Measurements from ENCODE around the gene MAP9. TPM values are rescaled to one million over a fixed set of nuclear protein-coding genes. Genes with fewer than 3 reads are reported as not detected.

The MAP9 gene
- total and polyA plus RNA-seq, 4 donors, result 0.14 to 2.0 (median 0.77) TPM

DNA sequence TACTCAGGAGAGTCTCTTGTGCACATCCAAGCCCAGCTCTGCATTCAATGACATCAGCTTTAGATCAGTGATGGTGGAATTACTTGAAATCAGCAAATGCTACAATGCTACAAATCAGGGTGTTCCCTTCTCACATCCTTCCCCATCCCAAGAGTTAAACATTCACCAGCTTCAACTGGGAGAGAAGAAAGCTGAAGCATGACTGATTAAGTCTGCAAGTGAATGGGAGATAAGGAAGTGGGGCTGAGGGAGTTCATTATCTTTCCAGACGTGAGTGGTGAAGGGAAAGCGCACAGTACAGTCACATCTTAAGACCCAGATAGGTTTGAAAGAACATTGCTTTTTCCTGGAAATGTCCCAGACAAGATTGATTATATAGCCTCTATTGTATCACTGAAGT lies 26.2 kb upstream of the MAP9 start (continued):
- TF ChIP-seq, protein P1, sequence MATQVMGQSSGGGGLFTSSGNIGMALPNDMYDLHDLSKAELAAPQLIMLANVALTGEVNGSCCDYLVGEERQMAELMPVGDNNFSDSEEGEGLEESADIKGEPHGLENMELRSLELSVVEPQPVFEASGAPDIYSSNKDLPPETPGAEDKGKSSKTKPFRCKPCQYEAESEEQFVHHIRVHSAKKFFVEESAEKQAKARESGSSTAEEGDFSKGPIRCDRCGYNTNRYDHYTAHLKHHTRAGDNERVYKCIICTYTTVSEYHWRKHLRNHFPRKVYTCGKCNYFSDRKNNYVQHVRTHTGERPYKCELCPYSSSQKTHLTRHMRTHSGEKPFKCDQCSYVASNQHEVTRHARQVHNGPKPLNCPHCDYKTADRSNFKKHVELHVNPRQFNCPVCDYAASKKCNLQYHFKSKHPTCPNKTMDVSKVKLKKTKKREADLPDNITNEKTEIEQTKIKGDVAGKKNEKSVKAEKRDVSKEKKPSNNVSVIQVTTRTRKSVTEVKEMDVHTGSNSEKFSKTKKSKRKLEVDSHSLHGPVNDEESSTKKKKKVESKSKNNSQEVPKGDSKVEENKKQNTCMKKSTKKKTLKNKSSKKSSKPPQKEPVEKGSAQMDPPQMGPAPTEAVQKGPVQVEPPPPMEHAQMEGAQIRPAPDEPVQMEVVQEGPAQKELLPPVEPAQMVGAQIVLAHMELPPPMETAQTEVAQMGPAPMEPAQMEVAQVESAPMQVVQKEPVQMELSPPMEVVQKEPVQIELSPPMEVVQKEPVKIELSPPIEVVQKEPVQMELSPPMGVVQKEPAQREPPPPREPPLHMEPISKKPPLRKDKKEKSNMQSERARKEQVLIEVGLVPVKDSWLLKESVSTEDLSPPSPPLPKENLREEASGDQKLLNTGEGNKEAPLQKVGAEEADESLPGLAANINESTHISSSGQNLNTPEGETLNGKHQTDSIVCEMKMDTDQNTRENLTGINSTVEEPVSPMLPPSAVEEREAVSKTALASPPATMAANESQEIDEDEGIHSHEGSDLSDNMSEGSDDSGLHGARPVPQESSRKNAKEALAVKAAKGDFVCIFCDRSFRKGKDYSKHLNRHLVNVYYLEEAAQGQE (IDR thresholded peaks at IDR 0.05), result no peak
- TF ChIP-seq HNF4A (conservative IDR thresholded peaks at IDR 0.05) (no peak), NR2F2 (IDR thresholded peaks at IDR 0.05) (no peak), RAD21 (IDR thresholded peaks at IDR 0.05) (no peak), YY1 (IDR thresholded peaks at IDR 0.05) (no peak)
- TF ChIP-seq, protein P2, sequence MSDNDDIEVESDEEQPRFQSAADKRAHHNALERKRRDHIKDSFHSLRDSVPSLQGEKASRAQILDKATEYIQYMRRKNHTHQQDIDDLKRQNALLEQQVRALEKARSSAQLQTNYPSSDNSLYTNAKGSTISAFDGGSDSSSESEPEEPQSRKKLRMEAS (IDR thresholded peaks at IDR 0.05), result no peak

GRCh38 chr4:155400893-155401292 lies 24.1 kb upstream of the MAP9 start:
- H3K27ac ChIP-seq (ENCODE audit: low read depth in 1 of 2, low read length in 2 of 2), result no peak overlapping the region
- H3K36me3 ChIP-seq (ENCODE audit: control insufficient read depth in 4 of 4, insufficient read depth in 3 of 4, low read depth in 1 of 4, low read length in 3 of 4), result no peaks in the 10 kb centered on the region
- H3K4me1 ChIP-seq (ENCODE audit: control insufficient read depth in 4 of 4, insufficient read depth in 4 of 4, low read length in 3 of 4), result no peaks in the 10 kb centered on the region
- no peak for DNase-seq (ENCODE audit: low spot score)
- TF ChIP-seq ZBTB33 (IDR thresholded peaks at IDR 0.05) (no peak), ATF3 (IDR thresholded peaks at IDR 0.05) (no peak), FOXA2 (IDR thresholded peaks at IDR 0.05) (no peak), SP1 (IDR thresholded peaks at IDR 0.05) (no peak), HNF4G (IDR thresholded peaks at IDR 0.05) (no peak), HNF4A (conservative IDR thresholded peaks at IDR 0.05) (no peak), RXRA (IDR thresholded peaks at IDR 0.05) (no peak), GABPA (IDR thresholded peaks at IDR 0.05 in 1 of 2, conservative IDR thresholded peaks at IDR 0.05 in 1 of 2) (no peak), FOXA1 (IDR thresholded peaks at IDR 0.05) (no peak), RAD21 (IDR thresholded peaks at IDR 0.05) (no peak), CTCF (IDR thresholded peaks at IDR 0.05; ENCODE audit: low read depth, low read length, missing input control) (no peak), EGR1 (IDR thresholded peaks at IDR 0.05; ENCODE audit: low read depth in 2 of 2) (no peak)
- TF ChIP-seq, protein P1 (IDR thresholded peaks at IDR 0.05), result no peak
- H3K9ac ChIP-seq (ENCODE audit: low read depth in 1 of 2, low read length in 2 of 2), result no peak overlapping the region
- no peaks in the 10 kb centered on the region for H3K27me3 ChIP-seq (ENCODE audit: control insufficient read depth in 4 of 4, insufficient read depth in 4 of 4, low read length in 3 of 4)
- H3K4me3 ChIP-seq (ENCODE audit: low read depth in 1 of 3, low read length in 3 of 3), result no peak overlapping the region
- 70% methylated on average over 2 of the region's 2 CpGs for WGBS
- H3K9me3 ChIP-seq (ENCODE audit: control insufficient read depth in 4 of 4, low read length in 3 of 4), result no peaks in the 10 kb centered on the region
